Immature natural killer cell (primary cell): ENCODE results near the gene NOSIP. TPM values are rescaled to one million over a fixed set of nuclear protein-coding genes. Genes with fewer than 3 reads are reported as not detected.

ENCODE experiments used
- DNase-seq, 3 donors: peaks; one replicate each; pipeline ENCODE4 v3.0.0; 2022; ENCODE audit warnings: mixed read lengths in 1 of 3
- H3K27ac Mint-ChIP-seq, 6 donors: one replicate each; pipeline ENCODE4 v1.8.0; 2020; ENCODE audit warnings: mixed read lengths in 6 of 6, mild to moderate bottlenecking in 5 of 6, inconsistent platforms in 4 of 6, moderate library complexity in 3 of 6
- H3K27me3 Mint-ChIP-seq, 3 donors: one replicate each; pipeline ENCODE4 v1.8.0; 2020 to 2021; ENCODE audit warnings: low read depth in 3 of 3, mild to moderate bottlenecking in 3 of 3, mixed read lengths in 3 of 3, moderate library complexity in 3 of 3, inconsistent platforms in 1 of 3
- H3K36me3 Mint-ChIP-seq, 3 donors: one replicate each; pipeline ENCODE4 v1.8.0; 2020; ENCODE audit warnings: mixed read lengths in 3 of 3, inconsistent platforms in 2 of 3, mild to moderate bottlenecking in 2 of 3
- H3K4me1 Mint-ChIP-seq, 2 donors: one replicate each; pipeline ENCODE4 v1.8.0; 2020; ENCODE audit warnings: inconsistent platforms in 2 of 2, mild to moderate bottlenecking in 2 of 2, mixed read lengths in 2 of 2, moderate library complexity in 1 of 2
- H3K4me3 Mint-ChIP-seq, 5 donors: one replicate each; pipeline ENCODE4 v1.8.0; 2020; ENCODE audit warnings: mild to moderate bottlenecking in 5 of 5, mixed read lengths in 5 of 5, inconsistent platforms in 3 of 5, moderate library complexity in 3 of 5
- H3K9me3 Mint-ChIP-seq, 6 donors: one replicate each; pipeline ENCODE4 v1.8.0; 2020; ENCODE audit warnings: mild to moderate bottlenecking in 6 of 6, mixed read lengths in 6 of 6, inconsistent platforms in 4 of 6, moderate library complexity in 3 of 6
- polyA plus RNA-seq, 3 donors: library from polyadenylated mRNA; unstranded; fragments of 300-500 nt; fragmentation: Illumina TruSeq; gene quantifications; one replicate each; pipeline ENCODE4 v1.2.3, GENCODE V29; 2021

Gene NOSIP
- polyA plus RNA-seq, 3 donors from 2014 or later = 196 to 251 (median 239) TPM

DNA sequence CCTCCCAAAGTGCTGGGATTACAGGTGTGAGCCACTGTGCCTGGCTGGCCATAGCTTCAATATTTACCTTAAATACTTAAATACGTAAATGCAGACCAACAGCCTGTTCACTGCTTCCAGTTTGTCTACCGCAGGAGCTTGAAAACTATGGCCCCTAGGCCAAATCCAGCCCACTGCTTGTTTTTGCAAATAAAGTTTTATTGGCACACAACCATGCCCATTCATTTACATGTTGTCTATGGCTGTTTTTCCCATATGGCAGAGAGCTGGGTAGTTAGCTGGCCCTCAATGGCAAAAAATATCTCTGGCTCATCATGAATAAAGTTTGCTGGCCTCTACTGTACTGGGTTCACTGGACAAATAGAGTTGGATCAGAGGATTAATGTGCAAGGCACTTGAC is 22.4 kb upstream of the NOSIP start:
- Mint-ChIP-seq H3K4me1 (peaks cover 5 to 13% of the 10 kb centered on the region in 2 donors), H3K27me3 (peaks cover 0 to 4% (median 1%) of the 10 kb centered on the region in 3 donors), H3K4me3 (no peak overlapping the region), H3K9me3 (no peaks in the 10 kb centered on the region), H3K27ac (peak overlapping the region in 2 of 6 donors; percentile 55 to 70), H3K36me3 (peaks cover 0 to 15% (median 6%) of the 10 kb centered on the region in 3 donors)
- no peak for DNase-seq

DNA sequence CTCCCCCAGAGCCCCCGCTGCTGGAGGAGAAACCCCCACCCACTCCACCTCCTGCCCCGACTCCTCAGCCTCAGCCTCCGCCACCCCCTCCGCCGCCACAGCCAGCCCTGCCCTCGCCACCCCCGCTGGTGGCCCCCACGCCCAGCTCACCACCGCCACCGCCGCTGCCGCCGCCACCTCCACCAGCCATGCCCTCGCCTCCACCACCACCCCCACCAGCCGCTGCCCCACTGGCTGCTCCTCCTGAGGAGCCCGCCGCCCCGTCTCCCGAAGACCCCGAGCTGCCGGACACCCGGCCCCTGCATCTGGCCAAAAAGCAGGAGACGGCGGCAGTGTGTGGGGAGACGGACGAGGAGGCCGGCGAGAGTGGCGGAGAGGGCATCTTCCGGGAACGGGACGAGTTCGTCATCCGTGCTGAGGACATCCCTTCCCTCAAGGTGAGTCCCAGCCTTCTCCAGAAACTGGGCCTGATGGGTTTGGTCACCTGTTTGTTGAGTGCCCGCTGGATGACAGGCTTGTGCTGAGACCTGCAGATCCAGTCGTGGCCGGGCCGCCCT is 21.2 kb upstream of the NOSIP start:
- peaks cover 0 to 15% (median 6%) of the 10 kb centered on the region in 3 donors for H3K36me3 Mint-ChIP-seq
- peaks cover 5 to 13% of the 10 kb centered on the region in 2 donors for H3K4me1 Mint-ChIP-seq
- DNase-seq = no peak
- peaks cover 0 to 4% (median 1%) of the 10 kb centered on the region in 3 donors for H3K27me3 Mint-ChIP-seq
- no peaks in the 10 kb centered on the region for H3K9me3 Mint-ChIP-seq
- H3K4me3 Mint-ChIP-seq = no peak overlapping the region
- H3K27ac Mint-ChIP-seq = no peak overlapping the region

DNA sequence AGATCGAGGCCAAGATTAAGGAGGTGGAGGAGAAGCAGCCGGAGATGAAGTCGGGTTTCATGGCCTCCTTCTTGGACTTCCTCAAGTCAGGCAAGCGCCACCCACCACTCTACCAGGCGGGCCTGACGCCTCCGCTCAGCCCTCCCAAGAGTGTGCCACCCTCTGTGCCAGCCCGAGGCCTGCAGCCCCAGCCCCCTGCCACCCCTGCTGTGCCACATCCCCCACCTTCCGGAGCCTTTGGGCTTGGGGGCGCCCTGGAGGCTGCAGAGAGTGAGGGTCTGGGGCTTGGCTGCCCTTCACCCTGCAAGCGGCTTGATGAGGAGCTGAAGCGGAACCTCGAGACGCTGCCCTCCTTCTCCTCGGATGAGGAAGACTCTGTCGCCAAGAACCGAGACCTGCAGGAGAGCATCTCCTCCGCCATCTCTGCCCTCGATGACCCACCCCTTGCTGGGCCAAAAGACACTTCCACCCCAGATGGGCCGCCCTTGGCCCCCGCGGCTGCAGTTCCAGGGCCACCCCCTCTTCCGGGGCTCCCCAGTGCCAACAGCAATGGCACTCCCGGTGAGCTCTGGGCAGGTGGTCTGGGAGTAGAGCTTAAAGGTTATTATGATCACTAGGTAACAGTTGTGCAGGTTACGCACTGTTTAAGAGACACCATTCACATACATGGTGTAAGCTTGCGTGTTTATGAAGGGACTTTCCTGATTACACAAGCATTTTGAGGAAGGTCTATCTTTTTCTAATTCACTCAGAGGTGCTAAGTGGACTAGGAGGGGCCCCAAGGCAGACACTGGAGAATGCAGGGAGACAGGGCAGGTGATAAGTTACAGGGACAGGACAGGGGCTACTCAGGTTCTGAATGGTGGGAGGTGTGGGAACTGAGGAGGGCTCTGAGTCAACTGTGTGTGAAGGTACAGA is 19.3 kb upstream of the NOSIP start:
- H3K36me3 Mint-ChIP-seq = peaks cover 0 to 15% (median 6%) of the 10 kb centered on the region in 3 donors
- no peak for DNase-seq
- no peak overlapping the region for H3K27ac Mint-ChIP-seq
- peaks cover 5 to 13% of the 10 kb centered on the region in 2 donors for H3K4me1 Mint-ChIP-seq
- H3K27me3 Mint-ChIP-seq = peaks cover 0 to 4% (median 1%) of the 10 kb centered on the region in 3 donors
- no peak overlapping the region for H3K4me3 Mint-ChIP-seq
- H3K9me3 Mint-ChIP-seq = no peaks in the 10 kb centered on the region

GRCh38 chr19:49597703-49597974 is 17.3 kb upstream of the NOSIP start:
- Mint-ChIP-seq H3K4me3 (no peak overlapping the region), H3K27ac (no peak overlapping the region), H3K9me3 (no peaks in the 10 kb centered on the region), H3K36me3 (peaks cover 5 to 12% (median 6%) of the 10 kb centered on the region in 3 donors), H3K27me3 (peaks cover 2 to 9% (median 4%) of the 10 kb centered on the region in 3 donors), H3K4me1 (peaks cover 17 to 25% of the 10 kb centered on the region in 2 donors)
- DNase-seq = no peak

- H3K4me3 Mint-ChIP-seq = no peak overlapping the region
- H3K27ac Mint-ChIP-seq = no peak overlapping the region
- no peaks in the 10 kb centered on the region for H3K9me3 Mint-ChIP-seq
- no peak for DNase-seq
- peaks cover 2 to 9% (median 4%) of the 10 kb centered on the region in 3 donors for H3K27me3 Mint-ChIP-seq
- peaks cover 5 to 12% (median 6%) of the 10 kb centered on the region in 3 donors for H3K36me3 Mint-ChIP-seq
- peaks cover 22 to 30% of the 10 kb centered on the region in 2 donors for H3K4me1 Mint-ChIP-seq
Measured at GRCh38 chr19:49596954-49597702, 16.8 kb upstream of the NOSIP start.

DNA sequence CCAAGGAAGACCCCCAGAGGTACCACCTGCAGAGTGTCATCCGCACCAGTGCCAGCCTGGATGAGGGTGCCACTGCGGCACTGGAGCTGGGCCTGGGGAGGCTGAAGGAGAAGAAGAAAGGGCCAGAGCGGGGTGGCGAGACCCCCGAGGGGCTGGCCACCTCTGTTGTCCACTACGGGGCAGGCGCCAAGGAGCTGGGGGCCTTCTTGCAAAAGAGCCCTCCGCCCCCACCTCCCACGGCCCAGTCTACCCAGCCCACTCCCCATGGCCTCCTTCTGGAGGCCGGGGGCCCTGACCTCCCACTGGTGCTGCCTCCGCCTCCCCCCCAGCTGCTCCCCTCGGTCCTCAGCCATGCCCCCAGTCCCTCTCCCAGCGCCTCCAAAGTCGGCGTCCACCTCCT is 16.1 kb upstream of the NOSIP start:
- no peak for DNase-seq
- peaks cover 2 to 9% (median 4%) of the 10 kb centered on the region in 3 donors for H3K27me3 Mint-ChIP-seq
- no peaks in the 10 kb centered on the region for H3K9me3 Mint-ChIP-seq
- peaks cover 24 to 31% of the 10 kb centered on the region in 2 donors for H3K4me1 Mint-ChIP-seq
- peaks cover 5 to 12% (median 6%) of the 10 kb centered on the region in 3 donors for H3K36me3 Mint-ChIP-seq
- H3K4me3 Mint-ChIP-seq = no peak overlapping the region
- H3K27ac Mint-ChIP-seq = no peak overlapping the region

GRCh38 chr19:49595819-49596404 is 15.6 kb upstream of the NOSIP start:
- Mint-ChIP-seq H3K27me3 (peaks cover 2 to 9% (median 4%) of the 10 kb centered on the region in 3 donors), H3K27ac (no peak overlapping the region), H3K4me1 (peaks cover 24 to 30% of the 10 kb centered on the region in 2 donors), H3K36me3 (peaks cover 5 to 12% (median 6%) of the 10 kb centered on the region in 3 donors), H3K9me3 (no peaks in the 10 kb centered on the region), H3K4me3 (no peak overlapping the region)
- DNase-seq = no peak

GRCh38 chr19:49594993-49595818 is 14.8 kb upstream of the NOSIP start:
- Mint-ChIP-seq H3K4me3 (no peak overlapping the region), H3K27ac (no peak overlapping the region), H3K27me3 (peaks cover 6 to 12% (median 8%) of the 10 kb centered on the region in 3 donors), H3K9me3 (no peaks in the 10 kb centered on the region), H3K36me3 (peaks cover 5 to 11% (median 5%) of the 10 kb centered on the region in 3 donors), H3K4me1 (peaks cover 25 to 30% of the 10 kb centered on the region in 2 donors)
- DNase-seq = no peak

- Mint-ChIP-seq H3K4me3 (peak overlapping the region; percentile 78 to 95 (median 82)), H3K36me3 (peaks cover 0 to 6% (median 5%) of the 10 kb centered on the region in 3 donors), H3K27me3 (peaks cover 8 to 14% (median 10%) of the 10 kb centered on the region in 3 donors), H3K9me3 (no peaks in the 10 kb centered on the region), H3K4me1 (peaks cover 29 to 32% of the 10 kb centered on the region in 2 donors), H3K27ac (peak overlapping the region; percentile 77 to 95 (median 88))
- no peak for DNase-seq
Measured at GRCh38 chr19:49594157-49594992, 14.0 kb upstream of the NOSIP start.

DNA sequence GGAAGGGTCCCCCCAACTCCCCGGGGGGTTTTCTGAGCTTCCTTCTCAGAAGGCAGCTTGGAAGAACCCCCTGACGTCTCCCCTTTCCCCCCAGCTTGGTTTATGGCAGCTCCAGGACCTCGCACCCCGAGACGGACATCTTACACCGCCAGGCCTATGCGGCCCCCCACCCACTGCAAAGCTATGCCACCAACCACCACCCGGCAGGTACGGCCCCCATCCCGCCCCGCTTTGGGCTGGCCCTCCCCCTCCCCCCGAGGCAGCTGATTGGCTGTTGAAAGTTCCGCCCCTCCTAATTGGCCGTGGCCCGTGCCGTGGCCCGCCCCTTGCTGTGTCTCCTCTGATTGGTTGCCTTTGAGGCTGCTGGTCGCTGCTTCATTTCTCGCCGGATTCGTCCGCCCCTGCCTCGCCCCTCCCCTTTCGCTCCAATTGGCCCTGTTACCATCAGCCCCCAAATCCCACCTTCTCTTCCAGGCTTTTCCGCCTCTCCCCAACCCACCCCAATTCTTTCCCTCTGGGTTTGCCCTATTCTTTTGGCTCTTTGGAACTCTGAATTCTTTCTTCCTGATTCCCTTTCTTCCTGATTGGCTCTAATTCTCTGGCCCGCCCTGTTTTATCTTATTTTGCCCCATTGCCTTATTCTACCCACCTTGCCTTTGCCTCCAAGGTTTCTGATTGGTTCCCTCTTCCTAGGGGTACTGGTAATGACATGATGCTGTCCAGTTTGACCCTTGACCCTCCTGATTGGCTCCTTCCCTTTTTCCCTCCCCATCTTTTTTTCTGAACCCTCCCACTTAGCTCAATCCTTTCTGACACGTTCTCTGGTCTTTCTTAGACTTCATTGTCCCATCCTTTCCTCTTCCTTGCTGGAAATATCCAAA is 13.1 kb upstream of the NOSIP start:
- Mint-ChIP-seq H3K36me3 (peaks cover 0 to 5% (median 3%) of the 10 kb centered on the region in 3 donors), H3K27me3 (peaks cover 8 to 14% (median 10%) of the 10 kb centered on the region in 3 donors), H3K4me3 (peak overlapping the region; percentile 78 to 95 (median 82)), H3K27ac (peak overlapping the region; percentile 82 to 97 (median 90)), H3K4me1 (peaks cover 29 to 32% of the 10 kb centered on the region in 2 donors), H3K9me3 (no peaks in the 10 kb centered on the region)
- peak; percentile 84 to 88 (median 86) for DNase-seq

- peaks cover 0 to 5% (median 3%) of the 10 kb centered on the region in 3 donors for H3K36me3 Mint-ChIP-seq
- H3K27me3 Mint-ChIP-seq = peaks cover 8 to 14% (median 10%) of the 10 kb centered on the region in 3 donors
- peak in 1 of 3 donors; percentile 11 for DNase-seq
- peak overlapping the region; percentile 82 to 97 (median 90) for H3K27ac Mint-ChIP-seq
- H3K4me1 Mint-ChIP-seq = peaks cover 29 to 32% of the 10 kb centered on the region in 2 donors
- no peaks in the 10 kb centered on the region for H3K9me3 Mint-ChIP-seq
- H3K4me3 Mint-ChIP-seq = peak overlapping the region; percentile 78 to 95 (median 82)
Measured at GRCh38 chr19:49592486-49593232, 12.3 kb upstream of the NOSIP start.
